ENCODE measurements around the gene MPZL3. TPM values are rescaled to one million over a fixed set of nuclear protein-coding genes. Genes with fewer than 3 reads are reported as not detected.

MPZL3 gene
- total RNA-seq, 2 donors from 2014 or later: 31.5 to 111 TPM

DNA sequence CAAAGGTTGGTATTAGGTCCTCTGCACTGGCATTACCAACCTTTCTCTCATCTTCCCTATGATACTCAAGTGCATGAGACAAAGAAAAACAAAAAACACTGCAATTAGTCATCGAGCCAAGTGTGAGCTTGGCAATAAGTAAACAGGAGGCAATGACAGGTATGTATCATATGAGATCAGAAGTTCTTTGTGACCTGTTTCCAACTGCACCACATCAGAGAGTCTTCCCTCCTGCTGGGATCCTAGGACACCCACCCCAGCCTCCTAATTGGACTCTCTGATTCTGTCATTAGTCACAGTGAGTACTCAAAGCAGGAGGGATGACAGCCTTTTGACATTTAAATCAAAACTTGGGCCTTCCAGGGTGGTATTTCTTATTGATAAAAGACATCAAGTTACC is 19.5 kb downstream of the MPZL3 start:
- peak; percentile 89 for ATAC-seq (replicated peaks)
- Mint-ChIP-seq H3K36me3 (ENCODE audit: low read depth) (peaks cover 19% of the 10 kb centered on the region), H3K4me3 (no peak overlapping the region), H3K27ac (no peak overlapping the region), H3K27me3 (no peaks in the 10 kb centered on the region), H3K9me3 (no peaks in the 10 kb centered on the region), H3K4me1 (peaks cover 27% of the 10 kb centered on the region)

DNA sequence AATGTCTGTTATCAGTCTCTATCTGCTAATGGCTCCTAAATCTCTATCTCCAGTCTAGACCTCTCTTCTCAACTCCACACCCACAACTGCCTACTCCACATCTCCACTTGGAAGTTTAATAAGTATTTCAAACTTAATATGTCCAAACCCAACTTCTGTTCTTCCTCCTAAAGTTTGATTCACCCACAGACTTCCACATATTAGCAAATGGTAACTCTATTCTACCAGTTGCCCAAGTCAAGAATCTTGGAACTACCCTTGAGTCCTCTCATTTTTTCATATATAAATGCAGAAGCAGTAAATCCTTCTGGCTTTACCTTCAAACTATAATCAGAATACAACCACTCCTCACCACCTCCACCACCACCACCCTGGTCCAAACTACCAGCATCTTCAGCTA is 20.7 kb downstream of the MPZL3 start:
- H3K27ac Mint-ChIP-seq: no peak overlapping the region
- H3K27me3 Mint-ChIP-seq: no peaks in the 10 kb centered on the region
- H3K4me1 Mint-ChIP-seq: peaks cover 38% of the 10 kb centered on the region
- H3K36me3 Mint-ChIP-seq (ENCODE audit: low read depth): peaks cover 7% of the 10 kb centered on the region
- ATAC-seq (replicated peaks): no peak
- H3K4me3 Mint-ChIP-seq: no peak overlapping the region
- H3K9me3 Mint-ChIP-seq: no peaks in the 10 kb centered on the region

DNA sequence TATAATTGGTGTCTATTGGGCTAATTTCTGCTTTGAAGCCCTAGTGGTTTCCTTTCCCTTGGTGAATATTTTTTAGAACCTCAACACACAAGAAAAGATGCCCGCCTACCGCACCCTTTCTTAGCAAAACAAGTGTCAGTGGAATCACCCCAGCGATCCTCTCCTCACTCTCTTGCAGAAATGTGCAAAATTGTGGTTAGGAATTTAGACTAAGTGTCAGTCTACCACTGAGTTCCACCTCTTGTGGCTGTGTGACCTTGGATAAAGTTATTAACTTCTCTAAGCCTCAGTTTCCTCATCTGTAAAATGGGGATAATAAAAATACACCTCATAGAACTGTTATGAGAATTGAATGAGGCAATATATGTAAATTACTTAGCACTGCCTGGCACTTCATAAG is 22.1 kb downstream of the MPZL3 start:
- Mint-ChIP-seq H3K4me3 (no peak overlapping the region), H3K4me1 (peaks cover 42% of the 10 kb centered on the region), H3K36me3 (ENCODE audit: low read depth) (no peaks in the 10 kb centered on the region), H3K9me3 (no peaks in the 10 kb centered on the region), H3K27ac (no peak overlapping the region), H3K27me3 (no peaks in the 10 kb centered on the region)
- no peak for ATAC-seq (replicated peaks)

DNA sequence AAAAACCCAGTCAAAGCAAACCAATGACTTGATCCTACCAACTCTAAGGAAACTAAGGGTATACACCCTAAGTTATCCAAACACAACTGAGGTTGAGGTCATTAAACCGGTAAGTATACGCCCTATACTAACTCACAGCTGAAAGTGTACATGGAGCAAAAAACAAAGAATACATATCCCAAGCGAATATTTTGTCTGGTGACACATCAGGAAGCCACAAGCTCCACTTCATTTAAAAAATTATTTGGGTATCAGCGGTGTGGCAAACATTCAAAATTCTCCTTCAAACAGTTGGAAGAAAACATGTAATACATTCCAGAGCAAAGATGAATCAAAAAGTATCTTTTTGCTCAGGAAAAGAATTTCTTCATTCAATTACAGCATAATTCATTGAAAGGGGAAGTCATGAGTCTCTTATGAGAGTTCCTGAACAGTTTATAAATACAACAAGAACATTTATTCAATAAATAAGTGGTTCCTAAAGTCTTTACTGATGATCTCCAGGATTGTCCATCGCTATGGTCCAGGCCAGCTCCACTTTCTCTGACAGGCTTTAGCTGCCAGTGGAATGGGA is 22.8 kb downstream of the MPZL3 start:
- Mint-ChIP-seq H3K36me3 (ENCODE audit: low read depth) (no peaks in the 10 kb centered on the region), H3K9me3 (no peaks in the 10 kb centered on the region), H3K4me3 (no peak overlapping the region), H3K4me1 (peaks cover 43% of the 10 kb centered on the region), H3K27me3 (no peaks in the 10 kb centered on the region), H3K27ac (no peak overlapping the region)
- no peak for ATAC-seq (replicated peaks)

DNA sequence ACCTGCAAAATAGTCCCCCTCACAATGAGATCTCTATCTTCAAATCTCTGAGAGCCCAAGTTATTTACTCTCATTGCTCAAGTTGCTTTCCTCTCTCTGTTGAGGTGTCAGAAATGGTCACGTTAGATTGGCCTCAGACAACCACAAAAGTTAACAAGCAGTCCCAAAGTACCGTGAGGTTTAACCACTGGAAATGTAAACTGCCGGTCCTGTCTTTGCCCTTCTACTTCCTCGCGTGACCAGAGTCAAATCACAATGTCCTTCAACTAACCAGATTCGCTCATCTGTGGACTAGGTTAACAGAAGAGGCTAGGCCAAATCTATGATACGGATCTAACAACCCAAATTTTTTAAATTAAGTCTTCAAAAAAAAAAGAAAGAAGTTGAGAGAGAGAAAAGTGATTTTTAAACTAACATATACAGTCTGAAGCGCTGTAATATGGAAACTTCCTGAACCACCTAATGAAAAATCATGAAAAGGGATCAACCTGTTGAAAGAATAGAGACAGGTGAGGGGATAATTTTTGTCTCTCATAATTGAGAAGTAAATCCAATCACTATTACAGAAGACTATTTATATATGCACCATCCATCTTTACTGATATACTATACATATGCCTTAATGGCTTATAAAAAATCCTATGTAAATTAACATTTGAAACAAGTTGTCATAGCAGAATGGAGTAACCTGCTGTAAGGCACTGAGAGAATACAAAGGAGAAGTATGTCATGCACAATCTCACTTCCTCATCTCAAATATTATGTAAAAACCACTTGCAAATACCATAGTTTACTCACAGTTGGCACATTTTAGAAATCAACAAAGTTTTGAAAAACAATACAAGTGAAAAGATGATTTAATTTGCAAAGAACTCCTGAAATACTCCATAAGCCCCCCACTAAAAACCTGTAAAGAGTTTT is 24.0 kb downstream of the MPZL3 start:
- H3K4me1 Mint-ChIP-seq: peaks cover 43% of the 10 kb centered on the region

DNA sequence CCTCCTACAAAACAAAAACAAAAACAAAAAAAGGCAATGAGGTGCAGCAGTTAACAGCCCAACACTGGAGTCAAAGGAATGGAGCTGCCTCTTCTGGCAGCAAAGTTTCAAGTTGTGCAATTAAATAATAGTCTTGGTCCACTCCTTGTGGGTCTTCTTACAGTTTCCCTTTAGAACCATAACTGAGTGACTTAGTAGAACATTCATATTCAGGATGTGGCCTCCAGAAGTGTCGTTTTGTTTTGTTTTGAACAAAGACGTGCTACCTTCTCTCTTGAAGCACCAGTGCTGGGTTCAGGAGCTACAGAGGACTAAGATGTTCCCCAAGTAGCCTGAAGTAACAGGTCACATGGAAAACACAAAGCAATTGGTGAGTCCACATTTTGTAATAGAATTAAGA is 25.4 kb downstream of the MPZL3 start:
- no peak overlapping the region for H3K27ac Mint-ChIP-seq
- H3K9me3 Mint-ChIP-seq: no peaks in the 10 kb centered on the region
- no peaks in the 10 kb centered on the region for H3K27me3 Mint-ChIP-seq
- H3K36me3 Mint-ChIP-seq (ENCODE audit: low read depth): no peaks in the 10 kb centered on the region
- H3K4me1 Mint-ChIP-seq: peaks cover 43% of the 10 kb centered on the region
- peak; percentile 9 for ATAC-seq (replicated peaks)
- no peak overlapping the region for H3K4me3 Mint-ChIP-seq

More for the DNA sequence above, 24.0 kb downstream of the MPZL3 start:
- Mint-ChIP-seq H3K9me3 (no peaks in the 10 kb centered on the region), H3K27ac (no peak overlapping the region), H3K27me3 (no peaks in the 10 kb centered on the region), H3K36me3 (ENCODE audit: low read depth) (no peaks in the 10 kb centered on the region), H3K4me3 (no peak overlapping the region)
- ATAC-seq (replicated peaks): peak; percentile 9

DNA sequence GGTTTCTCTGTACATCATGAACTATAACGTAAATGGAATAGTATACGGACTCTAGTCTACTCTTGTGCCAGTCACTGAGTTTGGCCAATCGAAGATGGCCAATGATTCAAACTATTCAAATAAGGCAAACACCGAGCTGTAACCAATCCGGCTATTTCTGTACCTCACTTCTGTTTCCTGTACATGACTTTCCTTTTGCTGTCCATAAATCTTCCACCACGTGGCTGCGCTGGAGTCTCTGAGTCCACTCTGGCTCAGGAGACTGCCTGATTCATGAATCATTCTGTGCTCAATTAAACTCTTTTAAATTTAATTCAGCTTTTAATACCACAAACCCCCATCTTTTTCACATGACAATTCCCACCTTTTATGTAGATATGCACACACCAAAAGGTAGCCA is 25.9 kb downstream of the MPZL3 start:
- H3K9me3 Mint-ChIP-seq: no peaks in the 10 kb centered on the region
- H3K27me3 Mint-ChIP-seq: no peaks in the 10 kb centered on the region
- H3K4me1 Mint-ChIP-seq: peaks cover 43% of the 10 kb centered on the region
- ATAC-seq (replicated peaks): no peak
- H3K4me3 Mint-ChIP-seq: no peak overlapping the region
- H3K27ac Mint-ChIP-seq: no peak overlapping the region
- H3K36me3 Mint-ChIP-seq (ENCODE audit: low read depth): no peaks in the 10 kb centered on the region

DNA sequence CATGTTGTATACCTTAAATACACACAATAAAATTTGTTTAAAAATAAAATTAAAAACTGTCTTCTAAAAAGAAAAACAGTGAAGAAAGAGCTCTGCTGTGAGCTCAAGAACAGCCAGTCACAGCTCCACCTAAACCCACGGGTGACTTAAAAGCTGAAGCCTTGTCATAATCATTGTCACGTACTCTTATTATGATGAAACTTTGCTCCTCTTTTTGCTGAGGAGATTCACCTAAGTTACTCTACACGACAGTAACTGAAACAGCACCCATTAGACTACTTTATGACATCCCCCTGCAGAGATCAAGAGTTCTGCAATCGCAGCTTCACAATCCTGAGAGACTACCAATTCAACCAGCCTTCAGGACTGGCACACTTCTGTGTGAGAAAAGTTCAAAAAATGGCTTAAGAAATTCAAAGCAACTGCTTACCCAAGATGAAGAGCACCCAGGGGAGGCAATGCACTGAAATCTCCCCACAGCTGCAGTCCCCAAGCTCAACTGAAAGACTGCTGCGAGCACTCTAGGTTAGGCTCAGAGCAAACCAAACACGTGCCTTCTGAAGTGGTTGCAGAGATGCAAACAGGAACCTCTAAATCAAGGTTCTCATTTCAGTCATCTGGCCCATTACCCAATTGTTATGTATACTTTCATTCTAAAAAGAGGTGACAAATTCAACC is 27.5 kb downstream of the MPZL3 start, which contains the start of gene JAML:
JAML (minus strand) TSS at position 501 of the 678 bp plus-strand sequence. CDS start 10,145 bp downstream, outside the sequence.
- peak; percentile 70 for ATAC-seq (replicated peaks)
- H3K36me3 Mint-ChIP-seq (ENCODE audit: low read depth): no peaks in the 10 kb centered on the region
- H3K4me1 Mint-ChIP-seq: peaks cover 48% of the 10 kb centered on the region
- H3K27ac Mint-ChIP-seq: no peak within 1 kb of the TSS
- no peaks in the 10 kb centered on the region for H3K27me3 Mint-ChIP-seq
- no peaks in the 10 kb centered on the region for H3K9me3 Mint-ChIP-seq
- H3K4me3 Mint-ChIP-seq: no peak within 1 kb of the TSS

DNA sequence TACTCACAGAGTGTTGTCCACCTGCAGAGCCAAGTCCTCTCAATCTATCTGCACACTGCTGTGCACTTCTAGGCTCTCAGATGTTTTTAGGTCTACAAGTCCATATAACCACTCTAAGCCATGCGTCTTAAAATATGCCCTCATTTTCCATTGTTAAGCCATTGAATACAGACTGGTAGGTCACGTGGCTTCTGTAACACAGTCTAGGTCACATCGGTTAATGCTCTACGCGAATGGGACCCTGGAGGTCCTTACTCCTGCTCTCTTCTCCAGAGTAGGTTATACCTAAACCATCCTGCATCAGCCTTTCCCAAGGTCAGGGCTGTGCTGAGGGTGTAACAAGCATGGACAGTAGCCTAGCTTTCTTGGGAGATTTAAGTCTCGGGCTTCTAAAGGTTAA is 28.2 kb downstream of the MPZL3 start:
- no peak overlapping the region for H3K4me3 Mint-ChIP-seq
- H3K27me3 Mint-ChIP-seq: no peaks in the 10 kb centered on the region
- no peak overlapping the region for H3K27ac Mint-ChIP-seq
- H3K9me3 Mint-ChIP-seq: no peaks in the 10 kb centered on the region
- ATAC-seq (replicated peaks): peak; percentile 32
- H3K4me1 Mint-ChIP-seq: peaks cover 50% of the 10 kb centered on the region
- no peaks in the 10 kb centered on the region for H3K36me3 Mint-ChIP-seq (ENCODE audit: low read depth)

DNA sequence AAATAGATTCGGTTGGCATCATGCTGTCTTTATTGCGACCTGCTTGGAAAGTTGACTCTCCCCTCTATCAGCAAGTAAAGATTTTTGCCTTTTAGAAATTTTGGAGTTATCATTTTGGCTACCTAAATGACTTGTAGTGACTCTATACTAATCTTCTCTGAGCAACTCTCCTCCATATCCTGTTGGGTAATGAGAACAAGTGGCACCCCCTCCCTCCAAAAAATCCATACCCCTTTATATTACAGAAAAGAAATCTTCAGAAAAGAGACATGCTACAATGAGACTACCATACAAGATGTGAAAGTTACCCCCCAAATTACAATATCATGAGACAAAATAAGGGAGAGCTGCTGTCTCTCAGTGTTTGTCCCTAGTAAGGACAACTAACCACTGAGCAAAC is 28.6 kb downstream of the MPZL3 start:
- no peaks in the 10 kb centered on the region for H3K36me3 Mint-ChIP-seq (ENCODE audit: low read depth)
- H3K4me1 Mint-ChIP-seq: peaks cover 53% of the 10 kb centered on the region
- peak; percentile 15 for ATAC-seq (replicated peaks)
- no peak overlapping the region for H3K27ac Mint-ChIP-seq
- H3K4me3 Mint-ChIP-seq: no peak overlapping the region
- no peaks in the 10 kb centered on the region for H3K9me3 Mint-ChIP-seq
- no peaks in the 10 kb centered on the region for H3K27me3 Mint-ChIP-seq

DNA sequence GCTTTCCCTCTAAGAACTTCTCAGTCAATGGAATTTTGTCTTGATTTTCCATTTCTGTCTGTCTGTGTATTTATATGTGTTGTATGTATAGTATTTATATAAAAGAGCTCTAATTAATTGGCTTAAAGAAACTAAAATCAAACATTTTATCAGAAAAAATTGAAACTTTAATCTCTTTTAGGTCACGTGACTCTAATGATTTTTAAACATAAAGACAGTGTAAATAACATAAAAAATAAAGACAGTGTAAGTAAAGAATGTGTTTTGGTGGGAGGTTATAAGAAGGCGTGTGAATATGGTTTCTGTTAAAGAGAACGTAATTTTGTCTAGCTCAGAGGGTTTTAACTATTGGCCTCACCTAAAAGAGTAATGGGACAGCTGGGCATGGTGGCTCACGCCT is 29.7 kb downstream of the MPZL3 start:
- no peak overlapping the region for H3K4me3 Mint-ChIP-seq
- peaks cover 50% of the 10 kb centered on the region for H3K4me1 Mint-ChIP-seq
- no peaks in the 10 kb centered on the region for H3K36me3 Mint-ChIP-seq (ENCODE audit: low read depth)
- no peaks in the 10 kb centered on the region for H3K27me3 Mint-ChIP-seq
- no peak for ATAC-seq (replicated peaks)
- no peaks in the 10 kb centered on the region for H3K9me3 Mint-ChIP-seq
- H3K27ac Mint-ChIP-seq: no peak overlapping the region

DNA sequence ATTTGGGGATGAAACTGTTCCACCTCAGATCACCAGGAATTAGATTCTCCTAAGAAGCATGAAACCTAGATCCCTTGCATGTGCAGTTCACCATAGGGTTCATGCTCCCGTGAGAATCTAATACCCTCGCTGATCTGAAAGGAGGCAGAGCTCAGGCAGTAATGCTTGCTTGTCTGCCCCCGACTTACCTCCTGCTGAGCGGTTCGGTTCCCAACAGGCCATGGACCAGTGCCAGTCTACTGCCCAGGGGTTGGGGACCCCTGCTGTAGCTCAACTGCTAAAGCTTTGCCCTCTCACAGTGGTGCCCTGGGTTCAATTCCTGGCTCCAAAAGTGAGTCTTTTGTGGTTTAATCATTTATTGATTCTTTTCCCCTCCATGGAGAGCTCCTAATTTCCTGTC is 30.7 kb downstream of the MPZL3 start:
- H3K4me1 Mint-ChIP-seq: peaks cover 40% of the 10 kb centered on the region
- no peak overlapping the region for H3K4me3 Mint-ChIP-seq
- no peaks in the 10 kb centered on the region for H3K9me3 Mint-ChIP-seq
- H3K27me3 Mint-ChIP-seq: no peaks in the 10 kb centered on the region
- H3K27ac Mint-ChIP-seq: no peak overlapping the region
- ATAC-seq (replicated peaks): no peak
- H3K36me3 Mint-ChIP-seq (ENCODE audit: low read depth): no peaks in the 10 kb centered on the region

DNA sequence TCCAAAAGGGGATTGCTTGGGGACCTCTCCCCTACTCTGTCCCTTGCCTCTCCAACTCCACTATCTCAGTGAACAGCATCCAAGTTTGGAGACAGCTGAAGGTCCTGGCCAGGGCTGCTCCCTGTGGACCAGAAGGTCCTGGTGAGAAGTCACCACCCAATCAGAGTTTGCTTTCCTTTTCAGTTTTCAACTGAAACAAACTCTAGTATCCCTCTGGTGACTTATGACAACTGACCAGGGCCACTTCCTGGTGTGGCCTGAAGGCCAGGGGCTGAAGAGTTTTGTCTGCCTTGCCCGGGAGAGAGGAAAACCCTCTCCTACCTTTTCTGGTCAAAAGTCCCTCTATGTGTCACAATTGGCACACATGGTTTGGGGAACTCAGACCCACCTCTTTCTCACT is 32.4 kb downstream of the MPZL3 start:
- no peaks in the 10 kb centered on the region for H3K9me3 Mint-ChIP-seq
- no peak overlapping the region for H3K4me3 Mint-ChIP-seq
- no peaks in the 10 kb centered on the region for H3K36me3 Mint-ChIP-seq (ENCODE audit: low read depth)
- peak; percentile 4 for ATAC-seq (replicated peaks)
- no peak overlapping the region for H3K27ac Mint-ChIP-seq
- H3K27me3 Mint-ChIP-seq: no peaks in the 10 kb centered on the region
- peaks cover 33% of the 10 kb centered on the region for H3K4me1 Mint-ChIP-seq

DNA sequence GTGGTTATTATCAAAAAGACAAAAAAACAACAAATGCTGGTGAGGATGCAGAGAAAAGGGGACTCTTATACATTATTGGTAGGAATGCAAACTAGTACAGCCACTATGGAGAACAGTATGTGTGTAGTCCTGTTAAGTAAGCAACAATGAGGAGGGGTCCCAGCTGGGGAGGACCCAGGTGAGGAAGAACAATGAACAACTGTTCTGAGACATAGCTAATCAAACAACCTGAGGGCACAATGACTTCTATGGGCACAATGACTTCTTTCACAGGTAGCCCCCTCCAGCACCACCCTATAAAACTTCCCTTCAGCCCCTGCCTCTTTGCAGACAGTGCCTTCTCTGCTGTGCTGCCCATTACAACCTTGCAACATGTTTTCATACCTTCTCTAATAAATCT is 32.9 kb downstream of the MPZL3 start:
- Mint-ChIP-seq H3K36me3 (ENCODE audit: low read depth) (no peaks in the 10 kb centered on the region), H3K9me3 (no peaks in the 10 kb centered on the region), H3K4me1 (peaks cover 35% of the 10 kb centered on the region), H3K4me3 (no peak overlapping the region), H3K27me3 (no peaks in the 10 kb centered on the region), H3K27ac (no peak overlapping the region)
- no peak for ATAC-seq (replicated peaks)

DNA sequence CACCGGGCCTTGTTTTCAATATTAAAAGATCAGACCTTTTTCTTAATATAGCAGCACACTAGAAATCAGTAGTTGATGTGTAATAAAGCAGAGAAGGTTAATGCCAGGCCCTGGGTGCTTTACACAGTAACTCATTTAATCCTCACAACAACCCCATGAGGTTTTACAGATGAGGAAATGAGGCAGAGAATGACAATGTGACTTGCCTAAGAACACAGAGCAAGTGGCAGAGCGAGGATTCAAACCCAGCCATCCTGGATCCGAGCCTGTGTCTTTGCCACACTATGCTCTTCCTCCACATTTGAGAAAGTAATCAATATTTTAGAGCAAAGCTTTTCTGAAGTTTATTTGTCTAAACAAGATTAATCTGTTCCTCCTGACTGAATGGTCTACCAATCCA is 34.6 kb downstream of the MPZL3 start:
- ATAC-seq (replicated peaks): peak; percentile 71
- no peak overlapping the region for H3K4me3 Mint-ChIP-seq
- no peaks in the 10 kb centered on the region for H3K36me3 Mint-ChIP-seq (ENCODE audit: low read depth)
- no peak overlapping the region for H3K27ac Mint-ChIP-seq
- H3K27me3 Mint-ChIP-seq: no peaks in the 10 kb centered on the region
- H3K9me3 Mint-ChIP-seq: no peaks in the 10 kb centered on the region
- H3K4me1 Mint-ChIP-seq: peaks cover 46% of the 10 kb centered on the region

Data from activated T-helper 17 cell treated with anti-CD3 and anti-CD28 coated beads, Interleukin-2, amount 50 U/mL, for 72 hours (primary cell).